ENCODE data around the gene EDIL3. TPM values are rescaled to one million over a fixed set of nuclear protein-coding genes. Genes with fewer than 3 reads are reported as not detected.
"Not testable (repeated sequence)": the region's sequence is repeated elsewhere in the genome, so short reads cannot be mapped to it uniquely, and the experiment has no call there.

Gene EDIL3
- total RNA-seq, 2 donors from 2014 or later = 3.1 to 7.5 TPM

DNA sequence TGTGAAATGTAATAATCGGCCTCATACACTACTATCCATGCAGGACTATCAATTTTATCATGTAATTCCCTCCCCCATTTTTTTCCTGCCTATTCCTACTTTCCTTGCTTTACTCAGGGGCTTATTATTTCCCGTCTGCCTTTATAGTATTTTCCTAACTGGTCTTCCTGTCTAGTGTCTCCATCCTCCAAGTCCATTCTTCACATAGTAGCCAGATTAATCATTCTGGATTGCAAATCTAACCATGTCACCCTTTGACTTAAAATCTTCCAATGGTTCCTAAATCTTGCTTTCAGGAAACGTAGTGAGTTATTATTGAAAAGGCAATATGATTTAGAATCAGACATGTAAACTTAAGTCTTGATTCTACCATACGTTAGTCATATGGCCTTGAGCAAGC lies 356.6 kb downstream of the EDIL3 start:
- intact Hi-C loops (cut with DNase I) = no loop called here
- ATAC-seq (no peak), DNase-seq (no peak)

GRCh38 chr5:84018521-84018920 lies 366.2 kb downstream of the EDIL3 start:
- intact Hi-C loops (cut with DNase I); ATAC-seq; DNase-seq: not testable (repeated sequence)

DNA sequence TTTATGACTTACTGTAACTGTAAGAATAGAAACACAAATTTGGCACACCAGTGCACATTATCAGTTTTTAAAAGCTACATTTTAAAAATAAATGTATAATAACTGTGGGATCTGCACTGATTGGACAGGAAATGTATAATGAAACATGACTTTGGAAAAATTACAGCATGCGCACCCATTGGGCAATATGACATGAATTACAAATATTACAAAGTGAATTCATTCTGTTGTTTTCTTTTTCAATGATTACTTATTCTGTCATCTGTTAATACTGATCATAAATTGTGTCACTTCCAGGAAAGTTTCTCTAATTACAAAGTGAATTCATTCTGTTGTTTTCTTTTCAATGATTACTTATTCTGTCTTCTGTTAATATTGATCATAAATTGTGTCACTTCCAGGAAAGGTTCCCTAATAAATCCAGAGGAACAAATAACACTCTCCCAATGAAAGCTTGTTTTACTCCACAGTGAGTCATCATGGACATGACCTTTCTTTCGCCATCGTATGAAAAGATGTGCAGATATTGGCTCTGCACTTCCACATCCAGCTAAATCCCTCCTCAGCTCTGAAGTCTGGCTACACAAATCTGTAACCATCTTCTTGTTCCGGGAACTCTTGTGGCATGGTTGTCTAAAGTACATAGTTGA lies 367.0 kb downstream of the EDIL3 start:
- DNase-seq = no peak
- ATAC-seq = no peak
- intact Hi-C loops (cut with DNase I) = no loop called here

GRCh38 chr5:84016085-84016484 lies 368.6 kb downstream of the EDIL3 start:
- no peak for DNase-seq
- intact Hi-C loops (cut with DNase I) = no loop called here
- ATAC-seq = no peak

DNA sequence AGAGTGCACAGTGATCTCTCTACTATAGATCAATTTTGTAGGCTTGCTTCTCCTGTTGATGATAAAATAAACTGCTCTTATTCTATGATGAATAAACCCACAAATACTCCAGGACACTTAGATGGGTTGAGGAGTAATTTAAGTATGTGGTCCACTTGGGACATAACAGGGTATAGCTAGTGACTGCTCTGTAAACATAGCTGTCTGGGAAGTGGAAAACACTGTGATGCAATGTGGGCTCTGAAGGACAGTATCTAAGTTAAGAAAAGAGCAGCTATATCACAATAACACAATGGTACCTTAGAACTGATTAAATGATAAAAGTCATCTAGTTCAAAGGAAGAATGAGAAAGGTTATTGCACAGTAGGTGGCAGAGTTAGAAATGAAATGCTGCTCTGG lies 369.7 kb downstream of the EDIL3 start:
- no peak for DNase-seq
- intact Hi-C loops (cut with DNase I) = no loop called here
- ATAC-seq = no peak

- DNase-seq (no peak), ATAC-seq (no peak)
- intact Hi-C loops (cut with DNase I) = no loop called here
Observed at GRCh38 chr5:83993803-83994202, 390.9 kb downstream of the EDIL3 start.

- ATAC-seq = no peak
- DNase-seq = no peak
- intact Hi-C loops (cut with DNase I) = no loop called here
Observed at GRCh38 chr5:83991566-83992224, 393.0 kb downstream of the EDIL3 start.

GRCh38 chr5:83988293-83988685 lies 396.4 kb downstream of the EDIL3 start:
- intact Hi-C loops (cut with DNase I) = no loop called here
- no peak for DNase-seq
- no peak for ATAC-seq

DNA sequence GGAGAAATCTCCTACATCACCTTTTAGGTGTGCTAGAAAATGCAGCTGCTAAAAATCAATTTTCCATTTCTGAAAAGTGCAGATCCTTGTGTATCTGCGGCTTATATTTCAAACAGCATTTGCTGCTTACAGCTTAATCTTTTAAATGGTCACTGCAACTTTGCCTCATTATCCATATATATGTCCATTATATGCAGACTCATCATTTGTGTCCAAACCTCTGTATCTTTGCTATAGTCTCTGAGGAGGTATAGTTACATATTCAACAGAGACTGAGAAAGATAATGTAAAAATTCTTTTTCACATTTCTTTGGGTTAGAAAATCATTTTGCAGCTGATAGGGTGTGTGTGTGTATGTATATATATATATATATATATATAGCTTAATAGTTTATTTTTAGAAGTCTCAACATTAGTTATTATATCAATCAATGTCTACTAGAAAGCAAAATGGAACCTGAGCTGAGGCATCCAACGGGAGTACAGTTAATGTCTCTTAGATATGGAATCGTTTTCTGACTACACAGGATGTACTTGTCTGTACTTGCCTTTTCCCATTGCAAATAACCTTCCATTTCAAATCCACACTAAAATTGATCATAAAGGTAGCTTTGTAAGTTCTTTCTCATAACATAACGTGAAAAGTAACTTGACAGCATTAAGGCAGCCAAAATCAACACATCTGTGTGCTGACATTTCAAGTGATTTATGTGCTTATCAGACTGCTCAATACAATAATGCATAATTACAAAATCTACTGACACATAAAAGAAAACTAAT lies 397.0 kb downstream of the EDIL3 start:
- DNase-seq (no peak), ATAC-seq (no peak)
- intact Hi-C loops (cut with DNase I) = no loop called here

- no peak for DNase-seq
- no peak for ATAC-seq
- intact Hi-C loops (cut with DNase I) = no loop called here
Observed at GRCh38 chr5:83983852-83984251, 400.8 kb downstream of the EDIL3 start.

- no peak for ATAC-seq
- DNase-seq = no peak
- intact Hi-C loops (cut with DNase I) = no loop called here
Observed at GRCh38 chr5:83973925-83974815, 410.5 kb downstream of the EDIL3 start.

DNA sequence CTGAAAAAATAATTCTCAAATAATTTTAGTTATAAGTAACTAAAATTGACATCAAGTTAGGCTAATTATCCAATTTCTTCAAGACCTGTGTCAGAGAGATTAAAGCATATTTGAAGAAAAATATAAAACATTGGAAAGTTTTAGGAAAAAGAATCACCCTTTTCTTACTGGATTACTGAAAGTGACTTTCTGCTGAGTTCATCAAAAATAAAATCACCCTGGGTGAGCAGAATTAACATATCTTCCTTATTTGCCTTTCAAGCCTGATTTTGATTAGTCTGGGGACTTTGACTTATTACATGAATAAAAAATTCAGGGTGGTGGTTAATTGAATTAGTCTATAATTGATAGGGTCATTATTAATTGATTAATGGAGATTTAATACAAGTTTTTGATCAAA lies 411.8 kb downstream of the EDIL3 start:
- DNase-seq (no peak), ATAC-seq (no peak)
- intact Hi-C loops (cut with DNase I) = no loop called here

- DNase-seq = no peak
Observed at GRCh38 chr5:83972236-83972635, 412.4 kb downstream of the EDIL3 start.

GRCh38 chr5:83967417-83967816 lies 417.3 kb downstream of the EDIL3 start:
- intact Hi-C loops (cut with DNase I) = no loop called here
- ATAC-seq = no peak
- no peak for DNase-seq

More at GRCh38 chr5:83972236-83972635, 412.4 kb downstream of the EDIL3 start:
- intact Hi-C loops (cut with DNase I) = no loop called here
- ATAC-seq = no peak

- intact Hi-C loops (cut with DNase I) = no loop called here
- ATAC-seq = no peak
- DNase-seq = no peak
Observed at GRCh38 chr5:83965441-83965840, 419.2 kb downstream of the EDIL3 start.

DNA sequence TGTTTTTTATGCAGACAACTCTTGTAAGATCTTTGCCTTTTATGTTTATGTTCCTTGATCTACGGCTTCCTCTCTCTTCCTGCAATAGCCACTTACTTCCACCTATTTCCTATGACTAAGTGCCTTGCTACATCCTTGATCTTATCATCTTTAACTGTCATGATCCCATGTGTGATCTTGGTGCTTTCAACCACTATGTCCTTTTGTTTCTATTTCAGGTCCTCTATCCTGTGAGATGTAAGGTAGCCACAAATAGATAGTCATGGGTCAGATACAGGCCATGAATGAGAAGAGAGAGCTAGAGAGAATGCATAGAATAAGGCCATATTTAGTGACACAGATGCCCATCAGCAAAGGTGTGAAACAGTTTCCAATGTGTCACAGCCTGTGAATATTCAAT lies 420.4 kb downstream of the EDIL3 start:
- DNase-seq (no peak), ATAC-seq (no peak)
- intact Hi-C loops (cut with DNase I) = no loop called here

- intact Hi-C loops (cut with DNase I) = no loop called here
- ATAC-seq (no peak), DNase-seq (no peak)
Observed at GRCh38 chr5:83957188-83957587, 427.5 kb downstream of the EDIL3 start.

- no peak for DNase-seq
- no peak for ATAC-seq
- intact Hi-C loops (cut with DNase I) = no loop called here
Observed at GRCh38 chr5:83956386-83956785, 428.3 kb downstream of the EDIL3 start.

DNA sequence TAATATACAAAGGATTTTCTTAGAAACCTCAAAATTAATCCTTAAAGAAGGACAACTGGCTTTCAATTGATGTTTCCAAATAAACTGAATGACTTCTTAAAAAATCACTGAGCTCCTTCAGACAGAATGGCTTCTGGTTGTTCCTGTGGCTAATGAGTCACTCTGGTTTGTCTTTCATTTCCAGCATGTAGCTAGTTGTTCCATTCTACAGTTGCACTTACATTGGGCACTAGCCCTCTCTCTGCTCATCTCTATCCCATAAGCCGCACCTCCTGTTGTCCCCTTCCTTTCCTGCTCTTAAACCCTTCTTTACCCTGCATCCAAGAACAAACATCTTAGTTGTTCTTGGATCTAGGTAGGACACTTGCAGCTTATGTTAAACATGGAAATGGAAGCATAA lies 428.8 kb downstream of the EDIL3 start:
- DNase-seq = no peak
- ATAC-seq = no peak
- intact Hi-C loops (cut with DNase I) = no loop called here

GRCh38 chr5:83947763-83948162 lies 436.9 kb downstream of the EDIL3 start:
- intact Hi-C loops (cut with DNase I) = no loop called here
- DNase-seq = no peak
- ATAC-seq = no peak

Data from left cardiac atrium (tissue), 4 donors.